Measurements from ENCODE around the gene REEP5. TPM values are rescaled to one million over a fixed set of nuclear protein-coding genes. Genes with fewer than 3 reads are reported as not detected.

REEP5 gene
- polyA plus RNA-seq, 3 donors: 83.6 to 200 (median 193) TPM

- Histone ChIP-seq H3K36me3 (replicated peaks in 1 of 2; ENCODE audit: control insufficient read depth in 1 of 2, insufficient read depth in 2 of 2, low read length in 2 of 2) (peaks cover 40 to 83% of the 10 kb centered on the region in 2 donors), H3K4me2 (replicated peaks; ENCODE audit: extremely low read depth, low read length, poor library complexity, severe bottlenecking) (no peak overlapping the region), H3K4me3 (replicated peaks in 1 of 3; ENCODE audit: low read depth in 2 of 3, low read length in 3 of 3) (no peak overlapping the region), H2AFZ (ENCODE audit: insufficient read depth, low read depth, low read length, poor library complexity, severe bottlenecking) (no peak overlapping the region), H3K9ac (ENCODE audit: insufficient read depth, low read length, poor library complexity, severe bottlenecking) (no peak overlapping the region), H3K79me2 (ENCODE audit: insufficient read depth, low read length) (peaks cover 96% of the 10 kb centered on the region), H3K27me3 (ENCODE audit: control insufficient read depth in 2 of 2, insufficient read depth in 2 of 2, low read length in 2 of 2) (no peaks in the 10 kb centered on the region), H4K20me1 (ENCODE audit: insufficient read depth, low read length) (peaks cover 100% of the 10 kb centered on the region), H3K27ac (ENCODE audit: low read depth in 1 of 2, low read length in 2 of 2) (no peak overlapping the region), H3K9me3 (replicated peaks in 1 of 2; ENCODE audit: control insufficient read depth in 1 of 2, insufficient read depth in 1 of 2, low read length in 2 of 2) (no peaks in the 10 kb centered on the region), H3K4me1 (ENCODE audit: control insufficient read depth in 1 of 2, insufficient read depth in 2 of 2, low read length in 2 of 2) (peaks cover 9 to 24% of the 10 kb centered on the region in 2 donors)
- peak overlapping the region in 1 of 7 donors; percentile 30 for H3K27ac Mint-ChIP-seq
- no peaks in the 10 kb centered on the region for H3K27me3 Mint-ChIP-seq (ENCODE audit: low read depth in 3 of 3)
- TF ChIP-seq CTCF (IDR thresholded peaks at IDR 0.05): no peak
- DNase-seq: no peak
- H3K9me3 Mint-ChIP-seq: no peaks in the 10 kb centered on the region
- peaks cover 34 to 65% of the 10 kb centered on the region in 2 donors for H3K36me3 Mint-ChIP-seq
- peaks cover 24% of the 10 kb centered on the region for H3K4me1 Mint-ChIP-seq
- H3K4me3 Mint-ChIP-seq: no peak overlapping the region
- intact Hi-C loops (cut with micrococcal nuclease): no loop called here
Measured at GRCh38 chr5:112908854-112909253, 13.2 kb downstream of the REEP5 start.

GRCh38 chr5:112907166-112907631 lies 14.8 kb downstream of the REEP5 start:
- peaks cover 96% of the 10 kb centered on the region for H3K79me2 ChIP-seq (ENCODE audit: insufficient read depth, low read length)
- H3K4me3 Mint-ChIP-seq: no peak overlapping the region

More at GRCh38 chr5:112907166-112907631, 14.8 kb downstream of the REEP5 start:
- peaks cover 20% of the 10 kb centered on the region for H3K4me1 Mint-ChIP-seq
- no peaks in the 10 kb centered on the region for H3K27me3 Mint-ChIP-seq (ENCODE audit: low read depth in 3 of 3)
- Histone ChIP-seq H3K4me1 (ENCODE audit: control insufficient read depth in 1 of 2, insufficient read depth in 2 of 2, low read length in 2 of 2) (peaks cover 3 to 13% of the 10 kb centered on the region in 2 donors), H3K27ac (ENCODE audit: low read depth in 1 of 2, low read length in 2 of 2) (peak overlapping the region in 1 of 2 donors; percentile 64), H4K20me1 (ENCODE audit: insufficient read depth, low read length) (peaks cover 100% of the 10 kb centered on the region), H3K4me2 (replicated peaks; ENCODE audit: extremely low read depth, low read length, poor library complexity, severe bottlenecking) (no peak overlapping the region), H3K27me3 (ENCODE audit: control insufficient read depth in 2 of 2, insufficient read depth in 2 of 2, low read length in 2 of 2) (no peaks in the 10 kb centered on the region), H3K4me3 (replicated peaks in 1 of 3; ENCODE audit: low read depth in 2 of 3, low read length in 3 of 3) (no peak overlapping the region), H2AFZ (ENCODE audit: insufficient read depth, low read depth, low read length, poor library complexity, severe bottlenecking) (no peak overlapping the region), H3K36me3 (replicated peaks in 1 of 2; ENCODE audit: control insufficient read depth in 1 of 2, insufficient read depth in 2 of 2, low read length in 2 of 2) (peaks cover 48 to 86% of the 10 kb centered on the region in 2 donors), H3K9me3 (replicated peaks in 1 of 2; ENCODE audit: control insufficient read depth in 1 of 2, insufficient read depth in 1 of 2, low read length in 2 of 2) (no peaks in the 10 kb centered on the region), H3K9ac (ENCODE audit: insufficient read depth, low read length, poor library complexity, severe bottlenecking) (no peak overlapping the region)
- H3K9me3 Mint-ChIP-seq: no peaks in the 10 kb centered on the region
- intact Hi-C loops (cut with micrococcal nuclease): no loop called here
- DNase-seq: no peak
- TF ChIP-seq CTCF (IDR thresholded peaks at IDR 0.05): no peak
- peak overlapping the region in 6 of 7 donors; percentile 28 to 86 (median 48) for H3K27ac Mint-ChIP-seq
- 83% methylated on average over 2 of the region's 4 CpGs for WGBS (ENCODE audit: insufficient coverage)
- H3K36me3 Mint-ChIP-seq: peaks cover 40 to 72% of the 10 kb centered on the region in 2 donors

All from CD14-positive monocyte (primary cell).